HEK293 (cell line): ENCODE results near the gene PLPP1.

Experiments
- ZBTB21 ChIP-seq: fragments of 450-650 bp; formaldehyde crosslinking; IDR thresholded peaks from 2 replicates; pipeline ENCODE4 v1.5.1; 2017; ENCODE audit warnings: missing biosample characterization, missing genetic modification characterization
- ZNF785 ChIP-seq: fragments of 450-650 bp; formaldehyde crosslinking; IDR thresholded peaks from 2 replicates; pipeline ENCODE4 v1.5.1; 2016; ENCODE audit warnings: missing biosample characterization, missing genetic modification characterization

DNA sequence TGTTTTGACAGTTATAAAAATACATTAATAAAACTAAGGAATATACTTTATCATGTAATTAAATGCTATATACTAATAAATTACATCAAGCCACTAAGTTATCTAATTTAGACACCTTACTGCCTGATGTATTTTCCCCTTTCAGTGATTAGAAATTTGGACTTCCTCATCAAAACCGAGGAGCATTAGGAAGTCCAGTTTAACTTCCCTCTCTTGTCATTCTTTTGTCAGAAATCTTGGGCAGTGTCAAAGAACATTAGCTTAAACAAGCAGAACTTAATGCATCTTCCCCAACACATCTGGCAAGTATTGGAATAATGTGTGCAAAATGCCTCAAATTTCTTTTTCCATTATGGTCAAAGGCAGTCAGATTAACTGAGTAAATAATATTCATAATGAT lies 81.6 kb downstream of the PLPP1 start:
- TF ChIP-seq ZNF785 (tag by site-specific recombination), result no peak
- no peak for TF ChIP-seq ZBTB21 (tag by site-specific recombination)
